HG02798 (cell line): ENCODE results near the gene NWD2.

Source experiments
- ATAC-seq: cut with Tn5 transposase; IDR thresholded peaks from one replicate; pipeline ENCODE4 v1.9.1; 2021; ENCODE audit warnings: mild to moderate bottlenecking; ENCODE audit not compliant: unreplicated experiment, poor library complexity

The NWD2 gene

DNA sequence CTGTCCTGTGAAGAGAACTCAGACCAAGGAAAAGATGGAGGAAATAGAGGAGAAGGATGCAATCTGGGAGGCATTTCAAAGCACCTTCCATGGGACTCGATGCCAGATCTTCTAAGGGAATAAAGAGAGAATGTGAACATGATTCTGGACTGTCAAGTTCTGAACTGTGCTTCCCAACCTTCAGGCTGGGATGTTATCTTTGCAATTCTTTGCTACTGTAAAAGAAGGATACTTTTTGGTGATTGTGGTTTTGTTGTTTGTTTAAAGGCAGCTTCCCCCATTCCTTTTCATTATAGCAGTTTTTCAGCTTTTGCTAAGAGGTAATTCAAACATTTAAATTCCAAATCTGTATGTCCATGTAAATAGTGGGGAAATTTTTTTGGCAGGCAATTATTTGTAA is 217.3 kb downstream of the NWD2 start:
- no peak for ATAC-seq

DNA sequence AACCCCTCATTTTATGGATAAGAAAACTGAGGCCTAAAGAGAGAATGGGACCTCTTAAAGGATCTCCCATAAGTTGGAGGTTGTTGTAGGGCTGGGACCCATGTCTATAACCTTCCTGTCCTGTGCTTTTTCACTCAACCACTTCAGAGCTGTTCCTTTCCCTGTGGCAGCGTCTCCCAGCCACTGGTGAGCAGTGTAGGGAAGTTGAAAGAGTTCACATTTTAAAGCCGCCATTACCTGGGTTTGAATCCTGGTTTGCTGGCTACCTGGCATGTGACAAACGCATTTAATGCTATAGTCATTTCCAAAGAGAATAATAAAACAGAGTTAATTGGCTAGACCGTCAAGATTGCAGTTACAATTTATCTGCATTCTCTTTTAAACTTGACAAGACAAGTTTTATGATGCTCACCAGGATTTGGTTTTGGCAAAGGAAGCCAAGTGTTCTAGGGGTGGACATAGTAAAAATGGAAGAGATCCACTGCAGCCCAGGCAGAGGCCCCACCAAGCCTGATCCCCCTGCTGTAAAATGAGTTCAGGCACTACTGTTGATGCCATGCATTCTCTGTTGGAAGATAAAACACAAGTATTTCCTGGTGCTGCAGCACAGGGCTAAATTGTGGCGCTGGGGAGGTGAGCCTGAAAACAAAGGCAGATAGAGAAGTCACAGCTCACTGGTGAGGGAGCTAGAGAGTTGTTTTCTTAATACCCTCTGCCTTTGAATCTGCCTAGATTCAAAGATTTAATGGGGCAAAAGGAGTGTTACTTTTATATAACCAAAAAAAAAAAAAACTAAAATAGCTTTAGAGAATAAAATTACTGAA is 218.7 kb downstream of the NWD2 start:
- ATAC-seq = no peak

DNA sequence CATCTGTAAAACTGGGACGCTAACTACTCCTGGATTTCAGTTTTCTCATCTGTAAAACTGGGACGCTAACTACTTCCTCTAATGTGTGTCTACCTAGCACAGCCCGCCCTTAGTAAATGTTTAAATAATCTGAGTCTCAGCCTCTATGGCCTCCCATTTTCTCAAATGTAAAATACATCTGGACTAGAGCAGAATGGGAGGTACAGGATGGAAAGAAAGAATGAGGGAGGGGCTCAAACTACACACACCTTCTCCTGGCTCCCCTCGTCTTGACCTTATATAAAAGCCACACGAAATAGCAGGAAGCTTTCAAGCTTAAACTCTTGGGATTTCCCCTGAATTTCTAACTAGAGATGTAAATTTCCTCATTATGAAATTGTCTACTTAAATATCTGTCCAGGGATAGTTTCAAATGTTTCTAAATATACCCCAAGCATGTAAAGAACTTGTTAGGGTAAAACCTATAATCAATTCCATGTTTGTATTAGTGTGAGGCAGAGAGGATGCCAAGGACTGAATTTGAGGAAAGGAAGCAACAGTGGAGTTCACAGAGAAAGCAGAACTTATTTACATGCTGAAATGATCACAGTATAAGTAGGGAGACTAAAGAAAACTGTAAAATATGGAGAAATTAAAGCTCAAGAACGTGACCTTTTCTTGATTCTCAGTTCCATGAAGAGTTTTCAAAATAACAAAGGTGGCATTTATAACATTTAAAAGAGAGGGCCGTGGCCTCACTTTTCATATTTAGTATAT is 220.0 kb downstream of the NWD2 start:
- no peak for ATAC-seq

DNA sequence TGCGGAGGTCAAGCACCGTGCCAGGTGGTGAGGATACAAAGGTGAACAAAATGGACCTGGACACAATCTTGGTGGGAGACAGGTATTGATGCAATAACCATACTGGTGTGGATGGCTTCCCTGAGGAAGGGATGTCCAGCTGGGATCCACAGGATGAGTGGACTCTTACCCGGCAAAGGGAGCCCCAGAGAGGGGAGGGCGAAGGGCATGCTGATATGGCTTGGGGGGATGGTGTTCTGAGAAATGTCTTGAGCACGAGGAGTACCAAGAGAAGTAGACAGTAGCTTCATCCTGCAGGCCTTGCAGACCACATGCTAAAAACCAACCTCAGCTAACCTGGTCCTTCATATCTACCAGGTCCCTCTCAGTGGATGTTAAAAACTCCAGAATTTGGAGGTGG is 220.8 kb downstream of the NWD2 start:
- no peak for ATAC-seq

DNA sequence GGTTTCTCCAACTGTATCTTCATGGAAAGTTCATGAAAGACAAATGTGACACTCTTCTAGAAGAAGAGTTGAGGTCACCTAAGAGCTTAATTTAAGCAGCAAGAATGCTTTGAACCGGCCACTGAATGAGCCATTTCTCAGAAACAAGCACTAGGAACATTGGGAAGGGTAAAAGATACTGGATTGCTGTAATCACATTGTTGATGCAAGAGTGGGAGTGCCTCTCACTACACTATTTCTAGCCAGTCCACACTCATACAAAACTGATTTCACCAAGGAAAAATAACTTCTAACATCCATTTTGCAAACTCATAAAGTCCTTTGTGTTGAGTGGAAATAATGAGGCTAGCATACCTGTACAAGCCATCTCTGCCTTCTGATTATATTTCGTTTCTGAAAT is 221.3 kb downstream of the NWD2 start:
- no peak for ATAC-seq

DNA sequence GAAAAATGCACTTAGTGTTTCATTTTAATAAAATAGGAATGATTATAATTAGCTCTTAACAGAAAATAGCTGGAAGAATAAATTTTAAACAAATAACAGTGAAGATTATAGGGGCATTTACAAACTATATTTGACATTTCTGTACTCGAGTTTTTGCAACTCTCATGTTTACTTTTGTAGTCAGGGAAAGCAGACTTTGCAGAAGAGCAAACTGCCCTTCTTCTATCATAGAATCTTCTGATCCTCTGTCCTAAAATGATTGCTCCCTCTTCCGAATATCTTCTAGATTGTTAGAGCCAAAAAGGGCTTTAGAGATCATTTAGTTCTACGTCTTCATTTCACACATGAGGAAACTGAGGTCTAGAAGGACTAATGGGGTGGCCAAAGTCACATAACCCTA is 222.7 kb downstream of the NWD2 start:
- ATAC-seq = no peak

DNA sequence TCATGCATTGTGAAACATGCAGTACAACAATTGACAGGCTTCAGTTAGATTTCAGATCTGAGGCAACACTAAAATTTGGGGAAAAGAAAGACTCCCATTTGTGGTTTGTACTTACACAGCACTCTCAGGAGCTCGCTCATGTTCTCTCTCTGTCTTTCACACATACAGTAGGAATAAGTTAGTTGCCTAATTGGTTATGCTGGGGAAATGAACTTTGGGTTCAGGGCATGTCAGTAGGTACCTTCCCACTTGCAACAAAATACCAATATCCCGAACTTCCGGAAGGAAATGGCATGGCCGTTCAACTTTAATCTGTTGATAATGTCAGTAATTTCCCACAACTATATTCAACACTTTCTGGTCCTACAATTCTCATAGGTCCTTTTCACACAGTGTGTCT is 223.3 kb downstream of the NWD2 start:
- ATAC-seq = no peak

DNA sequence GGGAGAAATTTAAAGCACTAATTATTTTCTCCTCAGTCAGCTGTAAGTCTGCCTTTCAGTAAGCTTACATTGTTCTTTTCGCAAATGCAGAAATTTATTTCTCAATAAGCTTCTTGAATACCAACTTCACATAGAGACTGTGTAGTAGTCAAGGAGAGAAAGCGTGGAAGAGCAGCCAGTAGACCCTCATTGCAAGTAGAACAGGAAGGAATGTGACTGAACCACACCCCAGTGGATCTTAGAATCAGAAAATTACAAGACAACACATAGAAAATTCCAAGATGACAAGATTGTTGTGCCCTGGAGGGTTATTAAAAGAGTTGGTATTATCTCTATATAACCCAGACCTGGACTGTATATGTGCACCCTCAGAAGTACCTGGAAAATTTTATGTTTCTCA is 224.7 kb downstream of the NWD2 start:
- no peak for ATAC-seq

DNA sequence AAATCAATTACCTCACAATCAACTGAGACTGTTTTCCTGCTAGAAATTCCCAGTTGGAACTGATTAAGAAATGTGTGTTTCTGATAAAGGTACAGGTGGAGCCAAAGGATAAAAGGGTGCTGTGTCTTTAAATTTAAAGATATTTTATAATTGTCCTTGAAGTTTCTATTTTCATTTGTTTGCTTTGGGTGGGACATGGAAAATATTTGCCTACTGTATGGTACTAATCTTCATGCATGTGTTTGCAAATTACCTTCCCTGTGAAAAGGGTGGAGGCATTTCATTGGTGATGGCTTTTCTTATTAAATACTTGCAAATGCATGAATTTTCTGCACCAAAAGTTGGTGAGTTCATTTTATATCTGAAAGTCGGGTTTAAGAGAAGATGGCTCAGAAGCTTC is 225.7 kb downstream of the NWD2 start:
- no peak for ATAC-seq

DNA sequence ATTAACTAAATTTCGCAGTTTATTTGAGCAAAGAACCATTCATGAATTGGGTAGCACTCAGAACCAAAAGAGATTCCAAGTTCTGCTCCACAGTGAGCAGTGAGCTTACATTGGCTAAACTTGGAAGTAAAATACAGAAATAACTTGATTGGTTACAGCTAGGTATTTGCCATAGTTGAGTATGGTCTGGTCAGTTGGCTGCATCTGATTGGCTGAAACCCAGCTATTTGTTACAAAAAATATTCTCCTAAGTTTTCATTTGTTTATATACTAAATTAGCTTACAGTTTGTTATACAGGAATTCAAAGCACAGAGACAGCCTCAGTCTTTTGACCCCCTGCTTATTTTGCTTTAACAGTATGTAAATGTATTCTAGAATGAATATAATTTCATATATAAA is 226.6 kb downstream of the NWD2 start:
- ATAC-seq = no peak

DNA sequence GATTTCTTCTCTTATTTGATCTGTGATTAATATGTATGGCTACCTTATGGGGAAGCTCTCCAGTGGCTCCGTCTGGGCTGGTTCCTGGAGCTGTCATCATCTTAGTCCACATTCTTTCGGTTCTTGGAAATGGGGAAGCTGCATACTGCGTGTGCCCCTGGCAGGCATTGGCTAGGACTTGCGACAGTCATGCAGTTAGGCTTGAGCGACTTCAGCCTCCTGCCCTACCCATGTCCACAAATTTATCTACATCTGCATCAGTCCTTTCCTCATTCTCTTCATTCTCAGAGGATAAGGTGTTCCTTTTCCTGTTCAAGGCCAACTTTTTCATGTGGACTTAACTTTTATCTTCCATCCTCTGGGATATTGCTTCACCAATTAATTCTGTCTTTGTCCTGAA is 227.4 kb downstream of the NWD2 start:
- ATAC-seq = no peak

DNA sequence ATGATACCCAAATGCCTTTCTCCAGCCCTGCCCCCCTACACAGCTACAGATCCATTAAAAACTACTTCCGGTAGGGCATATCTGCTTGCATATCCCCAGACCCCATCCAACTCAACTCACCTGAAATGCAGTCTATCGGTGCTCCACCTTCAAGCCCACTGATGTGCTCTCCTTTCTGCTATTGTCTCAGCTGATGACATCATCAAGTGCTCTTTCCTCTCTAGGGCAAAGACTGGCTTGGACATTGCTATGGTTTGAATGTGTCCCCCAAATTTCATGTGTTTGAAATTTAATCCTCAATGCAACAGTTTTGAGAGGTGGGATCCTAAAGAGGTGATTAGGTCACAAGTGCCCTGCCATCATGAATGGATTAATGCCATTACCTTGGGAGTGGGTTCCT is 229.3 kb downstream of the NWD2 start:
- no peak for ATAC-seq

DNA sequence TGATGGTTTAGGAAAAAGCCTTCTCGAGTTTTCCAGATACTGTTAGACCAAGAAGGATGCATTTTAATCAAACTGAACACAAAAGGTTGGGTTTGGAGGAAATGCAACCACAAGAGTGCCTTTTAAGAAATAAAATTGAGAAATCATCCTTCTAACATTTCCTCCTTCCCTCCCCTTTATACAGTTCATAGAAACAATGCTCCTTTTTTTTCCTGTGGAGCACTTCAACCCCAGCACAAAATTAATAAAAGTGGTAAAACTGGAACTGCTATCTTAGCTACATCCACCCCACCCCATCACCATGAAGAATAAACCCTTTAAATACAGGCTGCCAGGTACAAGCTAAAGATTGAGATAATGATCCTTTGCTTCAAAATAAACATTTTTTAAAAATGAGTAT is 230.5 kb downstream of the NWD2 start:
- no peak for ATAC-seq

DNA sequence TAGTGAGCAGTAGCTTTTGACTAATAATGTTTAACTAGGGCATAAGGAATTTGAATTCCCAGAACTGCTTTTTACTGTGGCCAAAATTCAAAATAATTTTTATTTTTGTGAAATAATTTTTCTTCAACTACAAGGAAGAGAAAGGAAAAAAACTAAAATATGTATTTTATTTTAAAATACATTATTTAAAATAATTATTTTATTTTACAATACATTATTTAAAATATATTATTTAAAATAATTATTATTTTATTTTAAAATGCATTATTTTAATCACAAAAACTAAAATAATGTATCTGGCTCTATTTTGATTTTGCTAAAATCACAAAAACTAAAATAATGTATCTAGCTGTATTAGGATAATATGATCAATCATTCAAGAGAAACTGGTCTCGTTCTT is 231.2 kb downstream of the NWD2 start:
- ATAC-seq = no peak

DNA sequence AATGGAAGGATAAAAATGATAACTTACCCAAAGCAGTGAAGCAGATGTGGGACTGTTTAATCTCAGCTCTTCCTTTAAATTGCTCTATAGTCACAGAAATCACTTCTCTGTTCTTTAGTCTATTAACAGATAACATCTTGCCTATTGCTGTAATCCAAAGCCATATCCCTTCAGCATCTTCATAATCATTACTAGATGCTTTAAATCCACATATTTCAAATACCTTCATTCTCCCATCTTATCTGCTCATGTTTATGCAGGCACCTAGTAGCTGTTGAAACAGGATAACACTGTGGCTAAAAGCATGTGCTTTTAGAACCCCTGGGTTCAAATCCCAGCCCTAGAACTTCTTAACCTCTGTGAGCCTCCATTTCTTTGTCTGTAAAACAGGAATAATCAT is 231.7 kb downstream of the NWD2 start:
- no peak for ATAC-seq

DNA sequence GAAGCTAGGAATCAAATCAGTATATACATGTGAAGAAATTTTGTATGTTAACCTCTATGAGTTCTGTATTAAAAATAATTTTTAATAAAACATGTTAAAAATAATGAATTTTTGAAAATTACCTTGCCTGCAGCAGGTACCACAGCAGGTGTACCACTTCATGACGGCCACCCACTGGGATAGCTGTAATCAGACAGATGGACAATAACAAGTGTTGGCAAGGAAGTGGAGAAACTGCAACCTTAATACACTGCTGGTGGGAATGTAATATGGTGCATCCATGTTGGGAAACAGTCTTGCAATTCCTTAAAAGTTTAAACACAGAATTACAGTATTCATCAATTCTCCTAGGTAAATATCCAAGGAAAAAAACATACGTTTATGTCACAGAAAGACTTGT is 232.1 kb downstream of the NWD2 start:
- no peak for ATAC-seq

DNA sequence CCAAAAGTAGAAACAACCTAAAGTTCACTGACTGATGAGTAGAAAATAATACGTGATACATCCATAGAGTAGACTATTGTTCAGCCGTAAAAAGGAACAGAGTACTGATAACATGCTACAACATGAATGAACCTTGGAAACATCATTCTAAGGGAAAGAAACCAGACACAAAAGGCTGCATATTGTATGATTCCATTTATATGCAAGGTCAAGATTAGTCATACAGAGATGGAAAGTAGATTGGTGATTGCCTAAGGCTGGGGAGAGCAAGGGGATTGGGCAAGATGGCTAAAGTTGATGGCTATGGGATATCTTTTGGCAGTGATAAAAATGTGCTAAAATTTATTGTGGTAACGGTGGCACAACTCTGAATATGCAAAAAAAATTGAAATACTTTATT is 232.6 kb downstream of the NWD2 start:
- no peak for ATAC-seq

DNA sequence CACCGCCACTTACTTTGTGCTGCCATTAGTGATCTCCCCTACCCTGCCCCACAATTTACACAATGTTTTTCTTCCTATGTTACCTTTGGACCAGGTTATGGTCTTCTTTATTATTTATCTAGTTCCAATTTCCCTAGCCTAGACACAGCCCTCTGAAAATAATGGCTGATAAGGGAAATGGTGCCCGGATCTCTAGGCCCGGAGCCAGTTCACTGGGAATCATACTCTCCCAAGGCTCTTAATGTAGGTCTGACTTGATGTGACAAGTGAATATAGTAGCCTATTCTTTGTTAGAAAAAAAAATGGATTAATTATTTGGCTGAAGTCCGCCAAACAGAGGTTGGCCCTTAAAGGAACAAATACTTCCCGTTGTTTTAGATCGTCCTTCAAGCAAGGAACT is 233.6 kb downstream of the NWD2 start:
- no peak for ATAC-seq

DNA sequence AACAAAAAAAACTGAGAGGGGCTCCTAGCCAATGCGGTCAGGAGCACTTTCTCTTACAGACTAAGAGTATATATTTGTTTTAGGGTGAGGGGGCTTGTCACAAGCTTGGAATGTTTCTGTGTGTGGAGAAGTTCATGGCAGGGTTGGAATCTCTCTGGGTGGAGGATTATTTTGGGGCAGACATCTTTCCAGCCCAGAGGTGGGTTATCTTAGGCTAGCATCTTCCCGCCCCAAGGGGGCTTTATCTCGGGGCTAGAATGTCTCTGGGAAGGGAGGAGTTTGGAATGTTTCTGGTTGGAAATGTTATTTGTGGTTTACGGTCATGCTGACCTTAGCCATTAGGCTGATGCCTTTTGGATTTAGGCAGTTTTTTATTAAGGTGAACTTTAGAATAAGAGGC is 236.0 kb downstream of the NWD2 start:
- ATAC-seq = no peak

DNA sequence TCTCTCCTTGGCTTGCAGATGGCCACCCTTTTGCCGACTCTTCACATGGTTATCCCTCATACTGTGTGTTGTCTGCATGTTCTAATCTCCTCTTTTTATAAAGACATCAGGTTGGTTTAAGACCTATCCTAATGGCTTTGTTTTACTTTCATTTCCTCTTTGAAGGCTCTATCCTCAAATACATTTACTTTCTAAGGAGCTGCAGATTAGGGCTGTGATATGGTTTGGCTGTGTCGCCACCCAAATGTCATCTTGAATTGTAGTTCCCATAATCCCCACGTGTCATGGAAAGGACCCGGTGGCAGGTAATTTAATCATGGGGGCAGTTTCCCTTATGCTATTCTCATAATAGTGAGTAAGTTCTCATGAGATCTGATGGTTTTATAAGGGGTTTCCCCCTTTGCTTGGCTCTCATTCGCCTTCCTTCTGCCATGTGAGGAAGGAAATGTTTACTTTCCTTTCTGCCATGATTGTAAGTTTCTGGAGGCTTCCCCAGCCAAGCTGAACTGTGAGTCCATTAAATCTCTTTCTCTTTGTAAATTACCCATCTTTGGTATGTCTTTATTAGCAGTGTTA is 237.1 kb downstream of the NWD2 start:
- ATAC-seq = no peak

DNA sequence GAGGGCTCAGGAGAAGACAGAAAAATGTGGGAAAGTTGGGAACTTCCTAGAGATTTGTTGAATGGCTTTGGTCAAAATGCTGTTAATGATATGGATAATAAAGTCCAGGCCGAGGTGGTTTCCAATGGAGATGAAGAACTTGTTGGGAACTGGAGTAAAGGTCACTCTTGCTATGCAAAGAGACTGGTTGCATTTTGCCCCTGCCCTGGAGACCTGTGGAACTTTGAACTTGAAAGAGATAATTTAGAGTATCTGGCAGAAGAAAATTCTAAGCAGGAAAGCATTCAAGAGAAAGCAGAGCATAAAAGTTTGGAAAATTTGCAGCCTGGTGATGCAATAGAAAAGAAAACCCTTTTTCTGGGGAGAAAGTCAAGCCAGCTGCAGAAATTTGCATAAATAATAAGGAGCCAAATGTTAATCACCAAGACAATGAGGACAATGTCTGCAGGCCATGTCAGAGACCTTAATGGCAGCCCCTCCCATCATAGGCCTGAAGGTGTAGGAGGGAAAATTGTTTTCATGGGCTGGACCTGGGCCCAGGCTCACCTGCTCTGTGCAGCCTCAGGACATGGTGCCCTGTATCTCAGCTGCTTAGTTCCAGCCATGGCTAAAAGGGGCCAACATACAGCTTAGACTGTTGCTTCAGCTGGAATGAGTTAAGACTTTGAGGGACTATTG is 237.8 kb downstream of the NWD2 start:
- no peak for ATAC-seq
